Stimulated activated CD8-positive, alpha-beta memory T cell treated with anti-CD3 and anti-CD28 coated beads, Interleukin-15, amount 100 ng/mL, for 24 hours (primary cell): ENCODE data around the gene RAP1GDS1.
"Not testable (repeated sequence)": the region's sequence is repeated elsewhere in the genome, so short reads cannot be mapped to it uniquely, and the experiment has no call there.

Experiments
- DNase-seq: peaks from one replicate; pipeline ENCODE4 v3.0.0-alpha.2; 2020; ENCODE audit warnings: low read depth

The RAP1GDS1 gene

GRCh38 chr4:98358630-98359248, 97.6 kb downstream of the RAP1GDS1 start:
- no peak for DNase-seq

- no peak for DNase-seq
These were observed 98.5 kb downstream of the RAP1GDS1 start for GRCh38 chr4:98359646-98360045.

GRCh38 chr4:98363431-98363830, 102.2 kb downstream of the RAP1GDS1 start:
- DNase-seq = no peak

GRCh38 chr4:98366275-98366674, 105.1 kb downstream of the RAP1GDS1 start:
- not testable (repeated sequence) for DNase-seq

- not testable (repeated sequence) for DNase-seq
These were observed 106.8 kb downstream of the RAP1GDS1 start for GRCh38 chr4:98368000-98368399.

- no peak for DNase-seq
These were observed 108.1 kb downstream of the RAP1GDS1 start for GRCh38 chr4:98369322-98369721.

GRCh38 chr4:98374643-98375042, 113.5 kb downstream of the RAP1GDS1 start:
- DNase-seq = no peak

GRCh38 chr4:98377559-98377958, 116.4 kb downstream of the RAP1GDS1 start:
- DNase-seq = no peak

- no peak for DNase-seq
These were observed 120.1 kb downstream of the RAP1GDS1 start for GRCh38 chr4:98381306-98381705.

- DNase-seq = no peak
These were observed 122.4 kb downstream of the RAP1GDS1 start for GRCh38 chr4:98383431-98384106.

GRCh38 chr4:98385831-98386230, 124.6 kb downstream of the RAP1GDS1 start:
- no peak for DNase-seq

GRCh38 chr4:98387345-98388026, 126.3 kb downstream of the RAP1GDS1 start:
- DNase-seq = no peak

GRCh38 chr4:98394134-98394533, 132.9 kb downstream of the RAP1GDS1 start:
- DNase-seq = no peak

- no peak for DNase-seq
These were observed 138.7 kb downstream of the RAP1GDS1 start for GRCh38 chr4:98399915-98400314.

- no peak for DNase-seq
These were observed 145.6 kb downstream of the RAP1GDS1 start for GRCh38 chr4:98406819-98407218.

- no peak for DNase-seq
These were observed 150.5 kb downstream of the RAP1GDS1 start for GRCh38 chr4:98411731-98412130.

GRCh38 chr4:98416844-98417243, 155.7 kb downstream of the RAP1GDS1 start:
- DNase-seq = no peak

GRCh38 chr4:98420151-98420550, 159.0 kb downstream of the RAP1GDS1 start:
- not testable (repeated sequence) for DNase-seq

- DNase-seq = no peak
These were observed 159.9 kb downstream of the RAP1GDS1 start for GRCh38 chr4:98421111-98421510.

GRCh38 chr4:98423009-98423408, 161.8 kb downstream of the RAP1GDS1 start:
- no peak for DNase-seq

- DNase-seq = no peak
These were observed 169.7 kb downstream of the RAP1GDS1 start for GRCh38 chr4:98430708-98431403.

- DNase-seq = no peak
These were observed 172.5 kb downstream of the RAP1GDS1 start for GRCh38 chr4:98433691-98434090.

- DNase-seq = no peak
These were observed 173.6 kb downstream of the RAP1GDS1 start for GRCh38 chr4:98434816-98435215.
